Osteoblast (primary cell): Measurements from ENCODE around the gene JDP2. TPM values are rescaled to one million over a fixed set of nuclear protein-coding genes. Genes with fewer than 3 reads are reported as not detected.
A peak's percentile ranks its signal among the peaks of the same experiment; 100 is the strongest.

Source experiments
- DNase-seq: peaks from one replicate; pipeline ENCODE4 v3.0.0; 2011; ENCODE audit warnings: low spot score, mixed read lengths; ENCODE audit not compliant: insufficient read length; ENCODE audit errors: missing footprints
- H2AFZ ChIP-seq: 2 replicates; pipeline ENCODE4 v1.6.0; 2011; ENCODE audit warnings: mild to moderate bottlenecking, low read length
- H3K27ac ChIP-seq: 2 replicates; pipeline ENCODE4 v1.5.1; 2011; ENCODE audit warnings: mild to moderate bottlenecking, low read depth, low read length, moderate library complexity
- H3K27me3 ChIP-seq: 2 replicates; pipeline ENCODE4 v1.6.0; 2012; ENCODE audit warnings: mild to moderate bottlenecking, control low read depth, inconsistent platforms, low read length, moderate library complexity; ENCODE audit not compliant: insufficient read depth
- H3K36me3 ChIP-seq: 2 replicates; pipeline ENCODE4 v1.5.1; 2011; ENCODE audit warnings: mild to moderate bottlenecking, low read length, control low read depth, moderate library complexity; ENCODE audit not compliant: insufficient read depth
- H3K4me1 ChIP-seq: 2 replicates; pipeline ENCODE4 v1.5.1; 2011; ENCODE audit warnings: mild to moderate bottlenecking, low read length, control low read depth, moderate library complexity; ENCODE audit not compliant: insufficient read depth
- H3K4me2 ChIP-seq: 2 replicates; pipeline ENCODE4 v1.6.0; 2011; ENCODE audit warnings: mild to moderate bottlenecking, low read length; ENCODE audit not compliant: insufficient read depth
- H3K4me3 ChIP-seq: fragments of 200-600 bp; sonication (generic); 3 replicates; pipeline ENCODE4 v1.5.1; 2012; ENCODE audit warnings: mild to moderate bottlenecking, low read length, inconsistent platforms; ENCODE audit not compliant: insufficient read depth
- H3K79me2 ChIP-seq: 2 replicates; pipeline ENCODE4 v1.6.0; 2012; ENCODE audit warnings: mild to moderate bottlenecking, low read length, control low read depth, inconsistent platforms; ENCODE audit not compliant: insufficient read depth
- H3K9me3 ChIP-seq: 2 replicates; pipeline ENCODE4 v1.5.1; 2011; ENCODE audit warnings: low read depth, low read length, control low read depth
- H4K20me1 ChIP-seq: 2 replicates; pipeline ENCODE4 v1.6.0; 2012; ENCODE audit warnings: mild to moderate bottlenecking, low read length, control low read depth; ENCODE audit not compliant: insufficient read depth
- total RNA-seq: library from RNA; depleted of rRNA; stranded (reverse); fragments of >200 nt; gene quantifications from 2 replicates; pipeline ENCODE4 v1.2.3, GENCODE V29; 2012
- TF ChIP-seq, protein P1 (sequence below): IDR thresholded peaks from 2 replicates; pipeline ENCODE4 v1.5.1; 2011; ENCODE audit warnings: mild to moderate bottlenecking, low read depth, low read length, moderate library complexity; ENCODE audit errors: extremely low read depth

Gene JDP2
- total RNA-seq, 1 donor: 77.1 TPM

DNA sequence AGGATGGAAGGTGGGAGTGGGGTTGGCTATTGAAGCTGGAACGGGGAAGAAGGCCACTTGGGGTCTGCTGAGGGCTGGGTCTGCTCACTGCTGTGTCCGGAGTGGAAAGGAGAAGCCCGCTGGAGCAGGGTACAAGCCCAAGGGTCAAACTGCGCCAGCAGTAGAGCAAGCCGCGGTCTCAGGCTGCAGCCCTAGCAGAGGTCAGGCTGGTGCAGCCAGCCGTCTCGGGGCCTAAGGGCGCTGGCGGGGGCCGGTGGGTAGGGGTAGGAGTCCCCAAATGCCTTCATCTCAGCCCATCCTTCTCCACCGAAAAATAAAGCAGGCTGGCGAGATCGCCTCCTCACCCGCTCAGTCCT lies 718 bp upstream of the JDP2 start:
- Histone ChIP-seq H3K27ac (no peak overlapping the region), H3K4me1 (peaks cover 29% of the 10 kb centered on the region), H3K4me3 (peak overlapping the region; percentile 76), H3K4me2 (peak overlapping the region; percentile 86), H4K20me1 (peaks cover 31% of the 10 kb centered on the region), H2AFZ (peak overlapping the region; percentile 90), H3K36me3 (peaks cover 6% of the 10 kb centered on the region), H3K27me3 (no peaks in the 10 kb centered on the region), H3K9me3 (no peaks in the 10 kb centered on the region), H3K79me2 (peaks cover 34% of the 10 kb centered on the region)
- TF ChIP-seq, protein P1, sequence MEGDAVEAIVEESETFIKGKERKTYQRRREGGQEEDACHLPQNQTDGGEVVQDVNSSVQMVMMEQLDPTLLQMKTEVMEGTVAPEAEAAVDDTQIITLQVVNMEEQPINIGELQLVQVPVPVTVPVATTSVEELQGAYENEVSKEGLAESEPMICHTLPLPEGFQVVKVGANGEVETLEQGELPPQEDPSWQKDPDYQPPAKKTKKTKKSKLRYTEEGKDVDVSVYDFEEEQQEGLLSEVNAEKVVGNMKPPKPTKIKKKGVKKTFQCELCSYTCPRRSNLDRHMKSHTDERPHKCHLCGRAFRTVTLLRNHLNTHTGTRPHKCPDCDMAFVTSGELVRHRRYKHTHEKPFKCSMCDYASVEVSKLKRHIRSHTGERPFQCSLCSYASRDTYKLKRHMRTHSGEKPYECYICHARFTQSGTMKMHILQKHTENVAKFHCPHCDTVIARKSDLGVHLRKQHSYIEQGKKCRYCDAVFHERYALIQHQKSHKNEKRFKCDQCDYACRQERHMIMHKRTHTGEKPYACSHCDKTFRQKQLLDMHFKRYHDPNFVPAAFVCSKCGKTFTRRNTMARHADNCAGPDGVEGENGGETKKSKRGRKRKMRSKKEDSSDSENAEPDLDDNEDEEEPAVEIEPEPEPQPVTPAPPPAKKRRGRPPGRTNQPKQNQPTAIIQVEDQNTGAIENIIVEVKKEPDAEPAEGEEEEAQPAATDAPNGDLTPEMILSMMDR: no peak
- DNase-seq: no peak

DNA sequence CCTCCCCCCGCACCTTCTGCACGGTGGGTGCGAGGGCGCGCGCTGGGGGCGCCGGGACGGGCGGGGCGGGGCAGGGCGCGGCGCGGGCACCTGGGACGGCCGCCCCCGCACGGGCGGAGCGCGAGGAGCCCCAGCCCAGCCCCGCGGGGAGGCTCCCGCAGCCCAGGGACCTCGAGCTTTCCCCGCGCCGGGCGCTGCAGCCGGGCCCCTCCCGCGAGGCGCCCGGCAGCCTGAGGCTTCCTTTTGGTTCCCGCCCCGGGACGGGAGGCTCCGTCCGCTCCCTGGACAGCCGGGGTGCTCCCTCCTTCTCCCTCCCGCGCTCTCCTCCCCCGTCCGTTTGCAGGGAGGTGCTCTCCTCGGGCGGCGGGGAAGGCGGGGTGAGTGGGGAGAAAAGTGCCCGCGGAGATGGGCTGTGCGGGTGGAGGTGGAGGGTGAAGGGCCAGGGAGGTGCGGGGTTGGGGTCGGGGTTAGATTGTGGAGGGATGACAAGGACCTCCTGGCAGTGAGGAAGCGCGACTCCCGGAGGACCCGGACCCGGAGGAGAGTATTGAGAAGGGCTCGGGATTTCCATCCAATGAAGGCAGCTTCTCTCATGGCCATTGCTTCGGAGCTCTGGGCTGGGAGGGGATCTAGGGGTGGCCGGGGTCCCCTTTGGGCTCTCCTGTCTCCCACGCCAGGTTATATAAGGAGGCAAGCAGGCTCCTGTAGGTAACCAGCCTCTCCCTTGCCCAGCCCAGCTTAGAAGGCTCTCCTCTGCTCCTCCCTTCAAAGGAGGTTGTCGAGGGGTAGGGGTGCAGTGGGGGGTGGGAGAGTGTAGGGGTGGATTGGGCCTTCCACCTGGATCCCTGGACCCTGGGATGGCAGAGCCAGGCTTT lies 645 bp downstream of the JDP2 start:
- DNase-seq: peak; percentile 94

DNA sequence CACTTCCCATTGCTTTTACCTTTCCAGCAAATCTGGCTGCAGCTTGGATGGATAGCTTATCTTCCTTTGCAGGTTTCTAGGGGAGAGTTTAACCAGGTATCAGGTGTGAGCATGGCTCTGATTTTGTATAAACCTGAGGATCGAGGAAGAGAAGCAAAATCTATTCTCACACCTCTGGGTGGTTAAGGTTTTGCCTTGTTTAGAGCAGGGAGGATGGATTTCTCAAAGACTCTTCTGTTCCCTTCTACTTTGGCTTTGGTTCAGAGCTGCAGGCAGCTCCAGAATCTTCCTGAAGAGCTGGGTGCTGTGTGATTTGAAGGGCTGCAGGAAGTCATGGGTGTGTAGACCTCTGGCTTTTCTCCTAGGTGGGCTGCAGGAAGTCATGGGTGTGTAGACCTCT lies 1.7 kb downstream of the JDP2 start:
- Histone ChIP-seq H3K9me3 (no peaks in the 10 kb centered on the region), H2AFZ (no peak overlapping the region), H3K4me3 (peak overlapping the region; percentile 75), H3K27me3 (no peaks in the 10 kb centered on the region), H4K20me1 (peaks cover 39% of the 10 kb centered on the region), H3K4me1 (peaks cover 22% of the 10 kb centered on the region), H3K36me3 (peaks cover 16% of the 10 kb centered on the region), H3K79me2 (peaks cover 55% of the 10 kb centered on the region), H3K27ac (no peak overlapping the region), H3K4me2 (peak overlapping the region; percentile 65)
- DNase-seq: no peak
- TF ChIP-seq, protein P1: no peak

More for the DNA sequence above, 645 bp downstream of the JDP2 start:
- Histone ChIP-seq H3K79me2 (peaks cover 44% of the 10 kb centered on the region), H3K27ac (no peak overlapping the region), H4K20me1 (peaks cover 33% of the 10 kb centered on the region), H2AFZ (no peak overlapping the region), H3K4me3 (peak overlapping the region; percentile 75), H3K36me3 (peaks cover 12% of the 10 kb centered on the region), H3K4me2 (peak overlapping the region; percentile 65), H3K4me1 (peaks cover 22% of the 10 kb centered on the region), H3K9me3 (no peaks in the 10 kb centered on the region), H3K27me3 (no peaks in the 10 kb centered on the region)
- TF ChIP-seq, protein P1: no peak

DNA sequence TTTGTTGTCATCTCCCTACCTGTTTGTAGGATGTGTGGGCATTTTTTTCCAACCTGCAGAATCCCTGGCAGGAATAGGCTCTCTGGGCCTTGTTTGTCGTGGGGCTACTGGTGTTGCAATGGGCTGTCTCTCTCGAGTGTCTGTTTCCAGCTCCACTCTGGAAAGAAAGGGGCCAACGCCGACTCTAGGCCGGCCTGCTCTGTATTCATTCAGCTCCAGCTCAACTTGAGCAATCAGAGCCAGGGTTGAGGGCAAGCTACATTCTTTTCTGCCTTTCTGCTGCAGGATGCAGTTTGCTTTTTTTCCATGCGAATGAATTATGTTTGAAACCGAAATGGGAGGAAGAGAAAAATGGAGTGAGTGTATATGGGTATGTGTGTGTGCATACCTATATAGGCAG lies 2.3 kb downstream of the JDP2 start:
- TF ChIP-seq, protein P1: no peak
- Histone ChIP-seq H4K20me1 (peaks cover 44% of the 10 kb centered on the region), H3K79me2 (peaks cover 60% of the 10 kb centered on the region), H3K4me3 (peak overlapping the region; percentile 43), H3K27me3 (no peaks in the 10 kb centered on the region), H3K36me3 (peaks cover 21% of the 10 kb centered on the region), H3K9me3 (no peaks in the 10 kb centered on the region), H3K4me2 (peak overlapping the region; percentile 65), H2AFZ (no peak overlapping the region), H3K4me1 (peaks cover 22% of the 10 kb centered on the region), H3K27ac (no peak overlapping the region)
- DNase-seq: peak; percentile 88
